HFF-Myc (cell line): ENCODE measurements around the gene RGS10.
A peak's percentile ranks its signal among the peaks of the same experiment; 100 is the strongest.

Experiments used
- DNase-seq: peaks from one replicate; pipeline ENCODE4 v3.0.0-alpha.2; 2011; ENCODE audit warnings: low read depth; ENCODE audit errors: extremely low read depth
- H3K4me3 ChIP-seq: replicated peaks from 2 replicates; pipeline ENCODE4 v1.5.1; 2011; ENCODE audit warnings: low read depth, mild to moderate bottlenecking, control low read depth, low read length
- CTCF ChIP-seq: IDR thresholded peaks from 2 replicates; pipeline ENCODE4 v1.5.1; 2012; ENCODE audit warnings: mild to moderate bottlenecking, low read depth, low read length, control low read depth; ENCODE audit errors: missing control alignments

RGS10 gene

GRCh38 chr10:119522747-119523426, 19.6 kb downstream of the RGS10 start:
- H3K4me3 ChIP-seq, result no peak overlapping the region
- no peak for DNase-seq
- no peak for TF ChIP-seq CTCF

DNA sequence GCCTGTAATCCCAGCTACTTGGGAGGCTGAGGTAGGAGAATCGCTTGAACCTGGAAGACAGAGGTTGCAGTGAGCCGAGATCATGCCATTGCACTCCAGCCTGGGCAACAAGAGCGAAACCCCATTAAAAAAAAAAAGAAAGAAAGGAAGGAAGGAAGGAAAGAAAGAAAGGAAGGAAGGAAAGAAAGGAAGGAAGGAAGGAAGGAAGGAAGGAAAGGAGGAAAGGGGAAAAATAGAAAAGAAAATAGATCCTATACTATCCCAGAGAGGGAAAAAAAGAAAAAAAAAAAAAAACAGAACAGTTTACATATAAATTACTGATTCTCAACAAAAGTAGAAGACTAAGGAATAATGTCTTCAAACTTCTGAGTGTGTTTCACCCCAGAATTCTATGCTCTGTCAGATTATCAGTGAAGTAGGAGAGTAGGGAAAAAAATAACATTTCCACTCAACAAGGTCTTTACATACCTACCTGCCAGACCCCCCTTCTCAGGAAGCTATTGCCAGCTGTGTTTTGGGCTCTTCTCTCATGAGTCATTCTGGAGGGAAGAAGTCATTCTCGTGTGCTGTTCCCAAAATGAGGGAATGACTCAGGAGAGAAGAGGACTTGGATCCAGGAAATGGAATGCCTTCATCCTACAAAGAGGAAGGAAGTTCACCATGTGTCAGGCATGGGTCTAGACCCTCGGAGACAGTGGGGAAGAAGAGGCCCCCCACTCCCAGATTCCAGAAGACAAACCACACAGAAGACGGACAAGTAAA, 20.9 kb downstream of the RGS10 start:
- H3K4me3 ChIP-seq, result no peak overlapping the region
- peak; percentile 67 for DNase-seq
- no peak for TF ChIP-seq CTCF

DNA sequence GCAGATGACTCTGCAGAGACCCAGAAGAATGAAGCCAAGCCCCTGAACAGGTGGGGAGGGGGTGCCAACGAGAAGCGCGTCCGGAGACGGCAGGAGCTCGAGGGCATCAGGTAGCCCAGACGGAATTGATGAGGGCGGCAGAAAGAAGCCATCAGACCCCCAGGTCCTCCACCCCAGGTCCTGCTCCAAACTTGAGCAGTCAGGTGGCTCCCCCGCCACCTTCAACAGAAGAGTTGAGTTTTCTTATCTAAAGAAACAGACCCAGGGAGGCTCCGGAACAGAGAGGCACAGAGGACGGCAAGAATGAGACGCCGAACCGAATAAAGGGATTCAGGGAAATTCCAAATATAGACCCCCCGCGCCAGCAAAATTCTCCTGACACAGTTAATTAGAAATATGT, 22.2 kb downstream of the RGS10 start:
- TF ChIP-seq CTCF, result no peak
- DNase-seq, result no peak

GRCh38 chr10:119518936-119519335, 23.6 kb downstream of the RGS10 start:
- H3K4me3 ChIP-seq, result no peak overlapping the region
- DNase-seq, result no peak
- no peak for TF ChIP-seq CTCF

More for the DNA sequence above, 22.2 kb downstream of the RGS10 start:
- H3K4me3 ChIP-seq, result no peak overlapping the region

GRCh38 chr10:119518176-119518575, 24.3 kb downstream of the RGS10 start:
- no peak overlapping the region for H3K4me3 ChIP-seq
- no peak for TF ChIP-seq CTCF
- DNase-seq, result no peak

DNA sequence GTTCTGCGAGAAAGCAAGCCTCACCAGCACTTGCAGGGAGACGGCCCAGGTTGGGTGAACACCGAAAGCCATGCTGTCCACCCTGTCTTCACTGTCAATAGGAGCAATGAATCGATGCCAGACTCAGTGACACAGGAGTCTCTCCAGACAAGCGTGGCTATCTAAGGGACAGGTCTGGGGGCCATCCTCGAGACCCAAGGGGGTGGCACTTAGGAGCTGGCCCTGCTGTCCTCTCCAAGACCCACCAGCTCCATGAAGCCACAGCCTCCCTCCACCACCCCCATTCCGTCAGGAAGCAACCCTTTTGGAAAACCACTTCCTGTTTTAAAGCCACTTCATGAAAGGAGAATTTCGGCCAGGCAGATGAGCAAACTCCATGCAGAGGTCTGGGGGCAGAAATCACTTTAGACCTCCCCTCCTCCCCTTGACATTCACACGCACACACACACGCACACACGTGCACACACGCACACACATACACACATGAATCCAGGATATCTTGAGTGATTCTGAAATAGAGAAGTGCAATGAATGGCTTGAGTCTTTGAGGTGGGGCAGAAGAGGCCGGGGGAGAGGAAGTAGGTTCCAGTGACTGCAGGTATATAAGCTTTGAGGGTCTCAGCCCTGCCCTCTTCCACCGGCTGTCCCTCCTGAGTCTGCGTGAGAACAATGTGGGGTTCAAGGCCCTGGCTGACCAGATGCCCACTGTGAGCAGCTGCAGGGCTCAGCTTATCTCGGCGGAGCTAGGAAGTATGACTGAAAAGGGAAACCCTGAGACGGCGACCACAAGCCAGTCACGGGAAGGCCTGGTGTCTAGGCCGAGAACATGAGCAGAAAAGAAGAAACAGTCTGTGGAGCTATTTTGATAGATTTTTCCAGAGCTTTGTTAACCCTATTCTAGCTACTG, 25.0 kb downstream of the RGS10 start:
- TF ChIP-seq CTCF, result no peak
- no peak for DNase-seq
- no peak overlapping the region for H3K4me3 ChIP-seq
